NCI-H2029 treated with DMSO at 0.1 percent for 48 hours (cell line): ENCODE results near the gene HAO2.
"Not testable (repeated sequence)": the region's sequence is repeated elsewhere in the genome, so short reads cannot be mapped to it uniquely, and the experiment has no call there.

ENCODE experiments used
- DNase-seq: peaks from one replicate; lab custom pipeline; 2025; lab: John Stamatoyannopoulos, UW

Gene HAO2

GRCh38 chr1:119345398-119345797 lies 23.2 kb upstream of the HAO2 start:
- no peak for DNase-seq

GRCh38 chr1:119347858-119348257 lies 20.7 kb upstream of the HAO2 start:
- DNase-seq, result no peak

- DNase-seq, result no peak
Observed at GRCh38 chr1:119348941-119349340, 19.6 kb upstream of the HAO2 start.

- DNase-seq, result not testable (repeated sequence)
Observed at GRCh38 chr1:119350866-119351265, 17.7 kb upstream of the HAO2 start.

GRCh38 chr1:119351997-119352396 lies 16.6 kb upstream of the HAO2 start:
- DNase-seq, result no peak

- DNase-seq, result no peak
Observed at GRCh38 chr1:119353836-119354235, 14.7 kb upstream of the HAO2 start.

GRCh38 chr1:119358636-119359035 lies 9.9 kb upstream of the HAO2 start:
- no peak for DNase-seq

GRCh38 chr1:119359730-119360129 lies 8.9 kb upstream of the HAO2 start:
- no peak for DNase-seq

- no peak for DNase-seq
Observed at GRCh38 chr1:119361205-119361604, 7.4 kb upstream of the HAO2 start.

- no peak for DNase-seq
Observed at GRCh38 chr1:119361620-119362344, 6.8 kb upstream of the HAO2 start.

GRCh38 chr1:119363162-119363561 lies 5.4 kb upstream of the HAO2 start:
- DNase-seq, result no peak

- no peak for DNase-seq
Observed at GRCh38 chr1:119364640-119365039, 3.9 kb upstream of the HAO2 start.

- DNase-seq, result no peak
Observed at GRCh38 chr1:119366424-119366823, 2.2 kb upstream of the HAO2 start.

- DNase-seq, result no peak
Observed at GRCh38 chr1:119367432-119368124, 1.0 kb upstream of the HAO2 start.

GRCh38 chr1:119370748-119371147 lies 2.2 kb downstream of the HAO2 start:
- DNase-seq, result no peak

- DNase-seq, result no peak
Observed at GRCh38 chr1:119371815-119372214, 3.2 kb downstream of the HAO2 start.

GRCh38 chr1:119372503-119373086 lies 4.0 kb downstream of the HAO2 start:
- DNase-seq, result no peak

GRCh38 chr1:119373465-119373864 lies 4.9 kb downstream of the HAO2 start:
- no peak for DNase-seq

- no peak for DNase-seq
Observed at GRCh38 chr1:119374208-119374874, 5.8 kb downstream of the HAO2 start.

GRCh38 chr1:119375366-119375765 lies 6.8 kb downstream of the HAO2 start:
- DNase-seq, result no peak

- no peak for DNase-seq
Observed at GRCh38 chr1:119376594-119376993, 8.0 kb downstream of the HAO2 start.

GRCh38 chr1:119377594-119377993 lies 9.0 kb downstream of the HAO2 start:
- DNase-seq, result not testable (repeated sequence)

GRCh38 chr1:119379117-119379516 lies 10.5 kb downstream of the HAO2 start:
- no peak for DNase-seq
